ENCODE measurements around the gene FAS.

The FAS gene

DNA sequence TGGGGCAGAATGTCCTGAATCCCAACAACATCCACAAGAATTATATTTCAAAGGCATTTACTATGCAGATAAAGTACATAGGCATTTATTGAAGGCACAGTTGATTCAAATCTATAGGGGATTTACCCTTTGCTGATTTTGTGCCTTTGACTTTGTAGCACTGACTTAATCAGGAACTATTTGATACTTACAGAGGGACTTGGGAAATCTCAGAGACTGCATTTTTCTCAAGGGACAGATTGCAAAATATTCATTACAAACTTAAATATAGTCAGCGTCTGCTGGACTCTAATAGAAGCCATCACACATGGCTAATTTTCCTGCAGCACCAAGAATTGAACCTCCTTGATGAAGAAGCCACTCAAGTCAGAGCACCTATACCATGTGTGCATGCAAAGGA lies 44.9 kb downstream of the FAS start:
- DNase-seq (ENCODE audit: low read depth in 2 of 2, low spot score in 1 of 2), result no peak

DNA sequence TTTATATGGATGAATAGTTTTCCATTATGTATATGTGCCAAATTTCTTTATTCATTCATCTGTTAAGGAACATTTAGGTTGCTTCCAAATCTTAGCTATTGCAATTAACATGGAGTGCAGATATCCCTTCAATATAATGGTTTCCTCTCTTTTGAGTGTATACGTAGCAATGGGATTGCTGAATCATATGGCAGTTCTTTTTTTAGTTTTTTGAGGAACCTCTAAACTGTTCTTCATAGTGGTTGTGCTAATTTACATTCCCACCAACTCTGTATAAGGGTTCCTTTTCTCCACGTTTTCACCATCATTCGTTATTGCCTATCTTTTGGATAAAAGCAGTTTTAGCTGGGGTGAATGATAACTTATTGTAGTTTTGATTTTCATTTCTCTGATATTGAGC lies 46.5 kb downstream of the FAS start:
- no peak for DNase-seq (ENCODE audit: low read depth in 2 of 2, low spot score in 1 of 2)

DNA sequence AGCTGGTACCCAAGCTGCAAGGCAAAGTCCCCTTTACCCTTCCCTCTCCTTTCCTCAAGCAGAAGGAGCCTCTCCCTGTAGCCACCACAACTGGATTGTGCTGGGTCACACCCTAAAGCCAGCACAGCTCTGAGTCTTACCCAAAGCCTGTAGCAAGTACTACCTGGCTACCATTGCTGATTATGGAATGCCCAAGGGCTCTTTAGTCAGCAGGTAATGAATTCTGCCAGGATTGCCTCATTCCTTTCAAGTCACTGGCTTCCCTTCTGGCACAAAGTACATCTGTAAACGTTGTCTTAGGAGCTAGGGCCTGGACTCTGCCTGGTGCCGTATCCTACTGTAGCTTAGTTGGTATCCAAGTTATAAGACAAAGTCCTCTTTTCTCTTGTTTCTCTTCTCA lies 52.0 kb downstream of the FAS start:
- DNase-seq (ENCODE audit: low read depth in 2 of 2, low spot score in 1 of 2), result no peak

DNA sequence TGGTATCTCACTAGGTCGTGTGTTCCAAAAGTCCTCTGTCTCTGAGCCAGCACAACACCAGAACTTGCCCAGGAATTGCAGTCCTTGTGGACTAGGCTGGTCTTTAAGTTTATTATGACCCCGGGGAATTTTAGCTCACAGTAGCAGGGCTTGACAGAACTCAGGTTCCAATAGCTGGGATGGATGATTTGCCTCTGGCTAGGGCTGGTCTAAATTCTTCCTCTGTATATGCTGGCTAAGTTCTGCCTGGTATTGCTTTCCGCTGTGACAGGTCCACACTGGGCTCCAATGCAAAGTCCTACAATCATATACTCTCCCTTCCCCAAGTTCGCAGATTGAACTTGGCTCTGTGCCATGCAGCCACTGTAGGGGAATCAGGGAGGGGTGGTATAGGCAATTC lies 52.5 kb downstream of the FAS start:
- no peak for DNase-seq (ENCODE audit: low read depth in 2 of 2, low spot score in 1 of 2)

DNA sequence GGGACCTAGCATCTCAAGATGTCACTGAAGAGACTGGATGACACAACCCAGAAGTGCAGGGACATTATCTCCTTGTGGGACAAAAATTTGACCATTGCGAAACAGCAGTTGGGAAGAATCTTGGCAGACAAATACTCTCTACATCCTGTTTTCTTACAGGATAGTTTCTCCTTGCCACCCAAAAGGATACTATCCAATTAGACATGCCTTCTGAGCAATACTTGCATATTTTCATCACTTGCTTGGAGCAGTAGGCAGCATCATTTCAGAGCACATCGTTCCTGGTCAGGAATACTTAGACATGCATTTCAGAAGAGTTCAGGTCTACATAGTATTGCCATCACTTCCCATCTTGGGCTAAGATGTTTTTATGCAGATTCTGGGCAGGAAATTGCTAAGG lies 56.8 kb downstream of the FAS start:
- DNase-seq (ENCODE audit: low read depth in 2 of 2, low spot score in 1 of 2), result no peak

DNA sequence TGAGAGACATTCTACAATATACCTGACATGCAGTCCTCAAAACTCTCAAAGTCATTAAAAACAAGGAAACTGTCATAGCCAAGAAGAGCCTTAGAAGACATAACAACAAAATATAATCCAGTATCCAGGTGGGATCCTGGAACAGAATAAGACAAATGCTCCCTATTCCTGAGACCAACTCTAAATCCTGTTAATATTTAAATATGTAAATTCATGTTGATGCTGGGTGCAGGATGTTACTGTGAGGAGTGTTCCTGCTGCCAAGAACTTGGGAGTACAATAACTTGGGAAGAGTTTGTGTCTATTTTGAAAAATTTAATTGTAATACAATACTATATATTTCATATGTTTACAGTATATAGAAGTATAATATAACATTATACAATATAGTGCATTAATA lies 61.0 kb downstream of the FAS start:
- no peak for DNase-seq (ENCODE audit: low read depth in 2 of 2, low spot score in 1 of 2)

DNA sequence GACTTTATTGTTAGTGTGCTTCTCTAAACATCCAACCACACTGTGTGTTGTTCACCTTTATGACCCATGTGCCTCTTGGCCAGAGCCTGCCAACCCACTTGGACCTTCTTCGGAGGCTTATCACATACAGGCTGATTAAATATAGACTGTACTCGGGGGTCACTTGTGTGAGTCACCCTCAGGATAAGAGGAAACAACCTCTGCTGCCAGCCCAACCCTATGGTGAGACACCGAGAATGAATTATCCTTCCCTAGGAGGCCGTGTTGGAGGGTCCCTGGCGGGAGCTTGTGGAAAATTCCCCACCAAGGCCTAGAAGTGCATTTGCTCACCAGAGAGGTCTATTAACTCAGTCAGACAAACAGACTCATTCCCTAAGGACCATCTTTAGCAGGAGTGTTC lies 63.0 kb downstream of the FAS start:
- DNase-seq (ENCODE audit: low read depth in 2 of 2, low spot score in 1 of 2), result no peak

DNA sequence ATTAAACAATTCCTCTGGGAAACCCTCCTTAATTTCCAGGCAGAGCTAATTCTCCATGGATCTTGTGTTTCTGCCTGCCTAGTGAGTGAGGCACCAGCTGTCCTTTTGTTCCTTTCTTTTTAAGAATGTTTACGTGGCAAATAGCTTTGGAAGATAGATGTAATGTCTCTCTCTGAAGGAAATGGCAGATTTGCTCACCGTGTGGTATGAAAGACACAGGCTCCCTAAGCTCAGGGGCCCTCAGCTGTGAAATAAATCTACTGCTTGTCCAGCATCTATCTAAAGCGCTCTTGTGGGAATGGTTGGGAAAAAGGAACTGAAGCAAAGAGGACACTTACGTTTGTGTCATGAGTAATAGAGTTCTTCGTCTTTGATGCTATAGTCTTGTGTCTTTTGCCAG lies 64.6 kb downstream of the FAS start:
- no peak for DNase-seq (ENCODE audit: low read depth in 2 of 2, low spot score in 1 of 2)

DNA sequence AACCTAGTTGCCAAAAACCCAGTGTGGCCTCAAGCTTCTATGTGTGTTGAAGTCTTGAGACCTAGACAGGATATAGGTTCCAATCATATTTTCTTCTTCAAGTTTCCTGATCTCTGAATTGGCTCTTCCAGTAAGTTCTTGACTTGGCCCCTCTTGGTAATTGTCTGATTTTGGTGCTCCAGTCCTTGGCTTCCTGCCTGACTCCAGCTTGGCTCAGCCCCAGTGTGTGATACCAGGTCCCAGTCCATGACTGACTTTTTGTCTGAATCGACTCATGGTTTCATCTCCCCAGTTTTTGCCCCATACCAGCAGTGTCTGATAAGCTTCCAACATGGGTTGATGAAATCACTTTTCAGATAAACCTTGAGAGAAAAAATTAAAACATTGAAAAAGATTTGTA lies 72.3 kb downstream of the FAS start:
- DNase-seq (ENCODE audit: low read depth in 2 of 2, low spot score in 1 of 2), result no peak

DNA sequence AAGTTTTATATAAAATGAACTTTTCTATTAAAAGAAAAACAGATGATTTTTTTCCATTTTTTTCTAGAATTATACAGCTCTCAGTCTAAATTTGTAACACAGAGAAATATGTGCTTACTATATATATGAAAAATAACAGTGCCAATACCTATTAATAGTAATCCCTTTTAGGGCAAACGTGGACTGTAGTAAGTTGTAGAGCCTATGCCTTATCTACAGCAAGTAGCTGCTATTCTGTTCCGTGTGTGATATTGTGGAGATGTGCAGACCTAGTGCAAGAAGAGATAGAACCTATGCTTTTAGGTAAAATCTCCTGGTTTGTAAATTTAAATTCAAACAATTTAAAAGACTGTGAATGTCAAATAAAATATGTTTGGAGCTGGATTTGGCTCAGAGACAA lies 72.9 kb downstream of the FAS start:
- no peak for DNase-seq (ENCODE audit: low read depth in 2 of 2, low spot score in 1 of 2)

DNA sequence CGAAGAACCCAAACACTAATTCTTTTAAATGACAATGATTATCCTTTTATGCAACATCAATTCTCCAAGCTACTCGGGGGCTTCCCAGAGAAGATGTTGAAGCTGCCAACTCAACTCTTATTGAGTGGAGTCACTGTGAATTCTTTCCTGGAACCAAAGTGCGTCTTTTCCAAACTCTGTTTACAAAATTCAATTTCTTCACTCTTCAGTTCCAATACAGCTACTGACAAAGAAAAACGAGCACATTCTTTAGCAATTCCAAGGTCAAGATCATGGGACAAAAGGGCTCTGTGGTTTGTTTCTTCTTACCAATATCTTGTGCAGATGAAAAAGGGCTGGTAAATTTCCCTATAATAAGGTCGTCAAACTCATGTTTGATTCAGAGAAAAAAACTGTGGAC lies 74.2 kb downstream of the FAS start:
- no peak for DNase-seq (ENCODE audit: low read depth in 2 of 2, low spot score in 1 of 2)

Measured in stimulated activated CD8-positive, alpha-beta memory T cell treated with anti-CD3 and anti-CD28 coated beads, Interleukin-4, amount 100 ng/mL, for 4 hours (primary cell).